Stomach (tissue), 9 donors: Measurements from ENCODE around the gene CCDC18. TPM values are rescaled to one million over a fixed set of nuclear protein-coding genes. Genes with fewer than 3 reads are reported as not detected.

Source experiments
- DNase-seq, 2 donors: peaks; one replicate each; pipeline versions ENCODE4 v3.0.0 to v3.0.0-alpha.2; 2013 to 2019
- H3K27ac ChIP-seq, 5 donors: fragments of 200-600 bp in 4 of 5; sonication (generic) in 4 of 5; one replicate each; pipeline ENCODE4 v1.5.1; 2013 to 2019; ENCODE audit warnings: mild to moderate bottlenecking in 1 of 5, moderate library complexity in 1 of 5
- H3K27me3 ChIP-seq, 3 donors: fragments of 200-600 bp; sonication (generic); one replicate each; pipeline ENCODE4 v1.5.1; 2017 to 2019; ENCODE audit warnings: mixed run types in 1 of 3
- H3K36me3 ChIP-seq, 4 donors: fragments of 200-600 bp; sonication (generic); 1 replicate in 3 of 4; 2 replicates in 1 of 4; pipeline ENCODE4 v1.5.1; 2016 to 2019
- H3K4me1 ChIP-seq, 4 donors: fragments of 200-600 bp; sonication (generic); one replicate each; pipeline ENCODE4 v1.5.1; 2016 to 2019
- H3K4me3 ChIP-seq, 4 donors: fragments of 200-600 bp; sonication (generic) in 3 of 4; one replicate each; pipeline ENCODE4 v1.5.1; 2016 to 2019; ENCODE audit warnings: mild to moderate bottlenecking in 1 of 4
- H3K9me3 ChIP-seq, 4 donors: fragments of 200-600 bp; sonication (generic); one replicate each; pipeline ENCODE4 v1.5.1; 2016 to 2019
- CTCF ChIP-seq, 7 experiments: fragments of 450-650 bp in 4 of 7; fragments of 200-600 bp in 3 of 7; sonication (generic) in 3 of 7; IDR thresholded peaks; one replicate each; pipeline ENCODE4 v1.5.1; 2016 to 2019; ENCODE audit warnings: antibody characterized with exemption in 7 of 7, control low read depth in 2 of 7, mild to moderate bottlenecking in 1 of 7
- EP300 ChIP-seq: sonication (generic); formaldehyde crosslinking; IDR thresholded peaks from one replicate; pipeline ENCODE4 v1.6.1; 2017; ENCODE audit warnings: antibody characterized with exemption
- POLR2A ChIP-seq, 4 donors: fragments of 450-650 bp; IDR thresholded peaks; one replicate each; pipeline ENCODE4 v1.6.1; 2016; ENCODE audit warnings: antibody characterized with exemption in 4 of 4, control low read depth in 2 of 4, mild to moderate bottlenecking in 1 of 4, moderate library complexity in 1 of 4
- POLR2AphosphoS5 ChIP-seq, 3 donors: sonication (generic); formaldehyde crosslinking; IDR thresholded peaks; one replicate each; pipeline ENCODE4 v1.6.1; 2016; ENCODE audit warnings: antibody characterized with exemption in 3 of 3
- WGBS, 5 donors: extraction: QIAGEN DNeasy Blood & Tissue Kit in 3 of 5; methylation state at CpG; one replicate each; pipeline versions ENCODE4 v1.1.5 to v1.1.7; 2013 to 2018; 5-methylcytosine and 5-hydroxymethylcytosine counted together
- intact Hi-C: fragments of 100-400 bp; cut with DNase I; formaldehyde crosslinking; loops from one replicate; pipeline ENCODE4 v1.15.1; 2023; ENCODE audit warnings: low total_unique reads
- polyA plus RNA-seq, 3 donors: library from polyadenylated mRNA; stranded (reverse); fragments of 200-250 nt; gene quantifications; one replicate each; pipeline ENCODE4 v1.2.3, GENCODE V29; 2013
- small RNA-seq, 4 donors: library from RNA; depleted of rRNA; stranded (forward); fragments of <200 nt; gene quantifications; one replicate each; pipeline ENCODE3, GENCODE V24; 2016
- total RNA-seq, 5 donors: library from RNA; depleted of rRNA; stranded (reverse); fragments of >200 nt; gene quantifications; one replicate each; pipeline versions ENCODE4 v1.1.0 to v1.2.3, GENCODE V29; 2014 to 2016
- donor health status: healthy with polysubstance abuse.
- donor health status: Bipolar disorder and iron deficiency.
- donor health status: healthy.

Gene CCDC18
- total and polyA plus RNA-seq, 8 donors: 0.31 to 50.4 (median 4.2) TPM

- H3K4me1 ChIP-seq: peaks cover 0 to 24% (median 0%) of the 10 kb centered on the region in 4 donors
- 68 to 89% (median 82%) methylated on average over 1 of the region's 1 CpG for WGBS, 5 donors
Measured at GRCh38 chr1:93321720-93322119, 141.2 kb downstream of the CCDC18 start.

GRCh38 chr1:93322349-93322748, 141.8 kb downstream of the CCDC18 start:
- intact Hi-C loops: no loop called here
- H3K36me3 ChIP-seq: no peaks in the 10 kb centered on the region
- H3K27me3 ChIP-seq: no peaks in the 10 kb centered on the region
- H3K4me3 ChIP-seq: no peak overlapping the region
- TF ChIP-seq POLR2AphosphoS5 (IDR thresholded peaks at IDR 0.05) (peak in 2 of 3 donors; percentile 85 to 91), EP300 (no peak)
- DNase-seq: peak; percentile 65 to 78
- H3K9me3 ChIP-seq: no peaks in the 10 kb centered on the region
- peaks cover 0 to 24% (median 0%) of the 10 kb centered on the region in 4 donors for H3K4me1 ChIP-seq
- peak overlapping the region in 2 of 5 donors; percentile 45 to 76 for H3K27ac ChIP-seq
- WGBS, 5 donors: 36 to 64% (median 52%) methylated on average over 3 of the region's 3 CpGs

More at GRCh38 chr1:93321720-93322119, 141.2 kb downstream of the CCDC18 start:
- no peaks in the 10 kb centered on the region for H3K36me3 ChIP-seq
- no peaks in the 10 kb centered on the region for H3K9me3 ChIP-seq
- H3K4me3 ChIP-seq: no peak overlapping the region
- no peak overlapping the region for H3K27ac ChIP-seq
- TF ChIP-seq POLR2AphosphoS5 (IDR thresholded peaks at IDR 0.05): no peak
- no peak for TF ChIP-seq POLR2A (IDR thresholded peaks at IDR 0.05)
- TF ChIP-seq EP300: no peak
- TF ChIP-seq CTCF (IDR thresholded peaks at IDR 0.05): no peak
- intact Hi-C loops: no loop called here
- no peaks in the 10 kb centered on the region for H3K27me3 ChIP-seq
- no peak for DNase-seq

GRCh38 chr1:93323185-93323820, 142.8 kb downstream of the CCDC18 start:
- TF ChIP-seq POLR2AphosphoS5 (IDR thresholded peaks at IDR 0.05) (no peak), EP300 (no peak), CTCF (IDR thresholded peaks at IDR 0.05) (no peak), POLR2A (IDR thresholded peaks at IDR 0.05) (no peak)
- WGBS, 5 donors: 51 to 70% (median 63%) methylated on average over 3 of the region's 3 CpGs
- no peak for DNase-seq
- H3K36me3 ChIP-seq: no peaks in the 10 kb centered on the region
- H3K27ac ChIP-seq: peak overlapping the region in 3 of 5 donors; percentile 57 to 76 (median 68)
- no peak overlapping the region for H3K4me3 ChIP-seq
- intact Hi-C loops: no loop called here
- H3K9me3 ChIP-seq: no peaks in the 10 kb centered on the region
- H3K27me3 ChIP-seq: no peaks in the 10 kb centered on the region
- H3K4me1 ChIP-seq: peaks cover 0 to 24% (median 0%) of the 10 kb centered on the region in 4 donors

- Histone ChIP-seq H3K4me1 (peaks cover 0 to 24% (median 0%) of the 10 kb centered on the region in 4 donors), H3K9me3 (no peaks in the 10 kb centered on the region), H3K4me3 (no peak overlapping the region), H3K27me3 (no peaks in the 10 kb centered on the region), H3K36me3 (no peaks in the 10 kb centered on the region), H3K27ac (peak overlapping the region in 4 of 5 donors; percentile 55 to 76 (median 60))
- DNase-seq: peak in 1 of 2 donors; percentile 65
- intact Hi-C loops: no loop called here
- TF ChIP-seq POLR2A (IDR thresholded peaks at IDR 0.05): no peak
- TF ChIP-seq EP300: no peak
- peak in 2 of 3 donors; percentile 4 to 36 for TF ChIP-seq POLR2AphosphoS5 (IDR thresholded peaks at IDR 0.05)
- WGBS, 5 donors: 27 to 53% (median 40%) methylated on average over 8 of the region's 8 CpGs
Measured at GRCh38 chr1:93324486-93325464, 144.3 kb downstream of the CCDC18 start.

Small RNA genes lying within 50 kb of the gene (small RNA-seq; reads per million reads assigned to genes)
- gene AC126124.1: 0 reads per million in 4 donors
- 0 reads per million in 4 donors for gene AL139421.1

Other genes with a start within 250 kb of the CCDC18 start
- 10 to 100 TPM in 3 of 5 donors, 1 to 10 TPM in 2; 2.0 to 15.5 (median 12.1) TPM for gene DIPK1A, start 219.3 kb upstream of the CCDC18 start, total RNA-seq
- gene DIPK1A, start 219.3 kb upstream of the CCDC18 start, polyA plus RNA-seq: 1 to 10 TPM; 2.6 to 3.5 (median 3.5) TPM
- gene MTF2, start 101.4 kb upstream of the CCDC18 start, total RNA-seq: 10 to 100 TPM in 4 of 5 donors, 1 to 10 TPM in 1; 2.3 to 67.6 (median 20.5) TPM
- 1 to 10 TPM; 4.9 to 6.8 (median 5.7) TPM for gene MTF2, start 101.4 kb upstream of the CCDC18 start, polyA plus RNA-seq
- gene TMED5, start 311 bp upstream of the CCDC18 start, total RNA-seq: 10 to 100 TPM; 11.7 to 85.6 (median 22.3) TPM
- gene TMED5, start 311 bp upstream of the CCDC18 start, polyA plus RNA-seq: 10 to 100 TPM in 1 of 3 donors, 1 to 10 TPM in 2; 8.2 to 10.7 (median 8.6) TPM
- 10 to 100 TPM; 10.3 to 78.2 (median 37.1) TPM for gene DR1, start 165.2 kb downstream of the CCDC18 start, total RNA-seq
- 10 to 100 TPM; 10.2 to 27.3 (median 17.5) TPM for gene DR1, start 165.2 kb downstream of the CCDC18 start, polyA plus RNA-seq